ENCODE measurements around the gene MAP1S.
A peak's percentile ranks its signal among the peaks of the same experiment; 100 is the strongest.

DNA sequence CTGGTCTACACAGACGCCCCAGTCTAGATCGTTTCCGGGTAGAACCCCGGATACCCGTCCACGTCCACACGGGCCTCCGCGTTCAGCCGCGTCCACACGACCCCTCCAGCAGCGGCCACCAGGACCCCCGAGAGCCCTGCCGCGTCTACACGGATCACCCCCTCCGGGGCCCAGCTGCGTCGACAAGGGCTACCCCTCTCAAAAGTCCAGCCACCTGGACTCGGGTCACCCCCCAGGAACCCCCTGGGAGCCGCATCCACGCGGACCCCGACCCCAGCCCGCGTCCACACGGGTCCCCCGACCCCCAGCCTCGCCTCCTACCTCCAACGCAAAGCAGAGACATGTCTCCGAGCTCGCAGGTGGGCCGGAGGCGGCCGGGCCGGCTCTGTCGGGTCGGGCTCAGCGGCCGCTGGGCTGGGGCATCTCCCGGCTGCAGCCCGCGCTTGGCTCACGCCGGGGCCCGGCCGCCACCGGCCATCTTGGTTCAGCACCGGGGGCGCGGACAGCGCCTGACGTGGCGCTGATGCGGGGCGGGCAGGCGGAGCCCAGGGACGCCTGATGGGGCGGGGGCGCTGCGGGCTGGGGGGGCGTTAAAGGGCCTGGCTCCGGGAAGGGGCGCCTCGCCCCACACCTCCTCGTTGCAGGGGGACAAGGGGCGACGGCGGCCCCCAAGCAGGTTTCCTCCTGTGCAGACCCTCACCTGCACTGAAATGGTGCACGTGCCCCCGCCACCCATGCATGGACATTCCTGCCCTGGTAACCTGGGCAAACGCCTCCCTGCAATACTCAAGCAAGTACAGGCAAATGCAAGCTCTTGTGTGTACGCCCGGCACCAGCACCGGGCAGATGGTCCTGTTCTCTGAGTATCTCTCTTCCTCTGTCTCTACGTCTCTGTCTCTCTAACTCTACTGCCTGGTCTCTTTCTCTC, 31.2 kb upstream of the MAP1S start, which contains the start of gene UNC13A:
- TF ChIP-seq YY1 (IDR thresholded peaks at IDR 0.05; ENCODE audit: insufficient read depth, insufficient read length) (peak; percentile 83), ZNF274 (IDR thresholded peaks at IDR 0.05; ENCODE audit: low read depth, low read length) (no peak), SUZ12 (IDR thresholded peaks at IDR 0.05; ENCODE audit: extremely low read depth, insufficient read depth, insufficient read length) (no peak)
